ENCODE data around the gene SSBP3. TPM values are rescaled to one million over a fixed set of nuclear protein-coding genes. Genes with fewer than 3 reads are reported as not detected.

SSBP3 gene
- polyA plus RNA-seq, 1 donor (not counting 4 experiments of a cell fraction or from before 2014, with no cell fraction given), result 16.9 TPM

DNA sequence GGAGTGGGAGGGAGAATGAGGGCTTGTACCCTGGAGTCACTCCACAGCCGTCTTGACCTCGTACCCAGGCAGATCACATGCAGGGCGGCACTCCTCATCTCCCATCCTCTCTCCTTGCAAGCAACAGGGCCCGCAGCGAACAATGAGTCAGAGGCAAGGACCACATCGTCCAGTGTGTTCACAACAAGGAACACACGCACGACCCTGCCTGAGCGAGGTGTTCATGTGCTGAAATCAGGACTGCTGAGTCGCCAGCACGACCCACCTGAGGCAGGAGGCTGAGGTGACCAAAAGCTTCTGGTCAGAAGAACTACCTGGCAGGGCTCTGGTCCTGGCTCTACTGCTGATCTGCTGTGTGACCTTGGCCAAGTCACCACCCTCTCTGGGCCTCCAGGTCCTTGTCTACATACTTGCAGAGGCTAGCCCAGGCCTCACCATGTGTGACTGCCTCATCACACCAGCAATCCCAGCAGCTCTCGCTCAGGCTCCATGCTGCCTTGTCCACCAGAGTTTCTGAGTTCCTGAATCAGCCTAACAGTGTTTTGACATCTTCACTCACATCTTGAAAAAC, 78.0 kb downstream of the SSBP3 start:
- FAIRE-seq (peak; percentile 17), DNase-seq (ENCODE audit: low read depth, low spot score) (no peak)
- H3K9me3 ChIP-seq (ENCODE audit: control insufficient read depth, low read depth, low read length), result no peaks in the 10 kb centered on the region
- H4K20me1 ChIP-seq (ENCODE audit: control insufficient read depth, extremely low read depth, insufficient read depth, low read length), result no peaks in the 10 kb centered on the region
- no peak overlapping the region for H3K4me2 ChIP-seq (ENCODE audit: control insufficient read depth, extremely low read depth, insufficient read depth, low read depth, low read length)
- H3K27me3 ChIP-seq (ENCODE audit: control insufficient read depth, extremely low read depth, insufficient read depth, low read length), result no peaks in the 10 kb centered on the region
- H3K27ac ChIP-seq (ENCODE audit: control insufficient read depth, insufficient read depth, low read length), result no peak overlapping the region
- H2AFZ ChIP-seq (ENCODE audit: control insufficient read depth, low read length), result no peak overlapping the region
- dilution Hi-C loops (cut with MboI; ENCODE audit: extremely low pct_ligation_motif_present, low sequenced_read_pairs), result no loop called here
- no peak overlapping the region for H3K4me3 ChIP-seq (ENCODE audit: control insufficient read depth in 2 of 3, extremely low read depth in 1 of 3, insufficient read depth in 2 of 3, low read depth in 1 of 3, low read length in 3 of 3)
- H3K79me2 ChIP-seq (ENCODE audit: control insufficient read depth, insufficient read depth, low read length), result peaks cover 16% of the 10 kb centered on the region
- H3K4me1 ChIP-seq (ENCODE audit: control insufficient read depth, extremely low read depth, insufficient read depth, low read length), result peaks cover 50% of the 10 kb centered on the region
- TF ChIP-seq CTCF (optimal IDR thresholded peaks at IDR 0.05 in 1 of 3, IDR thresholded peaks at IDR 0.05 in 1 of 3, conservative IDR thresholded peaks at IDR 0.05 in 1 of 3; ENCODE audit: extremely low read depth in 1 of 3, insufficient read depth in 2 of 3, low read length in 3 of 3) (no peak), EZH2 (IDR thresholded peaks at IDR 0.05; ENCODE audit: low read length) (no peak)
- no peaks in the 10 kb centered on the region for H3K36me3 ChIP-seq (ENCODE audit: control insufficient read depth in 2 of 2, extremely low read depth in 1 of 2, insufficient read depth in 2 of 2, low read length in 2 of 2)
- H3K9ac ChIP-seq (ENCODE audit: control insufficient read depth, extremely low read depth, insufficient read depth, low read length), result no peak overlapping the region
- H3K9me1 ChIP-seq (ENCODE audit: control insufficient read depth, extremely low read depth, insufficient read depth, low read length), result peaks cover 3% of the 10 kb centered on the region

GRCh38 chr1:54327386-54328065, 78.7 kb downstream of the SSBP3 start:
- Histone ChIP-seq H3K4me2 (ENCODE audit: control insufficient read depth, extremely low read depth, insufficient read depth, low read depth, low read length) (peak overlapping the region; percentile 25), H3K9me3 (ENCODE audit: control insufficient read depth, low read depth, low read length) (no peaks in the 10 kb centered on the region), H3K4me1 (ENCODE audit: control insufficient read depth, extremely low read depth, insufficient read depth, low read length) (peaks cover 56% of the 10 kb centered on the region), H4K20me1 (ENCODE audit: control insufficient read depth, extremely low read depth, insufficient read depth, low read length) (no peaks in the 10 kb centered on the region), H3K9ac (ENCODE audit: control insufficient read depth, extremely low read depth, insufficient read depth, low read length) (no peak overlapping the region), H3K4me3 (ENCODE audit: control insufficient read depth in 2 of 3, extremely low read depth in 1 of 3, insufficient read depth in 2 of 3, low read depth in 1 of 3, low read length in 3 of 3) (no peak overlapping the region), H3K9me1 (ENCODE audit: control insufficient read depth, extremely low read depth, insufficient read depth, low read length) (peaks cover 3% of the 10 kb centered on the region), H3K79me2 (ENCODE audit: control insufficient read depth, insufficient read depth, low read length) (peaks cover 16% of the 10 kb centered on the region), H3K36me3 (ENCODE audit: control insufficient read depth in 2 of 2, extremely low read depth in 1 of 2, insufficient read depth in 2 of 2, low read length in 2 of 2) (no peaks in the 10 kb centered on the region), H3K27me3 (ENCODE audit: control insufficient read depth, extremely low read depth, insufficient read depth, low read length) (no peaks in the 10 kb centered on the region), H3K27ac (ENCODE audit: control insufficient read depth, insufficient read depth, low read length) (no peak overlapping the region), H2AFZ (ENCODE audit: control insufficient read depth, low read length) (no peak overlapping the region)
- DNase-seq (ENCODE audit: low read depth, low spot score) (no peak), FAIRE-seq (no peak)
- TF ChIP-seq CTCF (optimal IDR thresholded peaks at IDR 0.05 in 1 of 3, IDR thresholded peaks at IDR 0.05 in 1 of 3, conservative IDR thresholded peaks at IDR 0.05 in 1 of 3; ENCODE audit: extremely low read depth in 1 of 3, insufficient read depth in 2 of 3, low read length in 3 of 3) (no peak), EZH2 (IDR thresholded peaks at IDR 0.05; ENCODE audit: low read length) (no peak)
- dilution Hi-C loops (cut with MboI; ENCODE audit: extremely low pct_ligation_motif_present, low sequenced_read_pairs), result no loop called here
